ENCODE results near the gene TTC7B.
A peak's percentile ranks its signal among the peaks of the same experiment; 100 is the strongest.

Gene TTC7B

DNA sequence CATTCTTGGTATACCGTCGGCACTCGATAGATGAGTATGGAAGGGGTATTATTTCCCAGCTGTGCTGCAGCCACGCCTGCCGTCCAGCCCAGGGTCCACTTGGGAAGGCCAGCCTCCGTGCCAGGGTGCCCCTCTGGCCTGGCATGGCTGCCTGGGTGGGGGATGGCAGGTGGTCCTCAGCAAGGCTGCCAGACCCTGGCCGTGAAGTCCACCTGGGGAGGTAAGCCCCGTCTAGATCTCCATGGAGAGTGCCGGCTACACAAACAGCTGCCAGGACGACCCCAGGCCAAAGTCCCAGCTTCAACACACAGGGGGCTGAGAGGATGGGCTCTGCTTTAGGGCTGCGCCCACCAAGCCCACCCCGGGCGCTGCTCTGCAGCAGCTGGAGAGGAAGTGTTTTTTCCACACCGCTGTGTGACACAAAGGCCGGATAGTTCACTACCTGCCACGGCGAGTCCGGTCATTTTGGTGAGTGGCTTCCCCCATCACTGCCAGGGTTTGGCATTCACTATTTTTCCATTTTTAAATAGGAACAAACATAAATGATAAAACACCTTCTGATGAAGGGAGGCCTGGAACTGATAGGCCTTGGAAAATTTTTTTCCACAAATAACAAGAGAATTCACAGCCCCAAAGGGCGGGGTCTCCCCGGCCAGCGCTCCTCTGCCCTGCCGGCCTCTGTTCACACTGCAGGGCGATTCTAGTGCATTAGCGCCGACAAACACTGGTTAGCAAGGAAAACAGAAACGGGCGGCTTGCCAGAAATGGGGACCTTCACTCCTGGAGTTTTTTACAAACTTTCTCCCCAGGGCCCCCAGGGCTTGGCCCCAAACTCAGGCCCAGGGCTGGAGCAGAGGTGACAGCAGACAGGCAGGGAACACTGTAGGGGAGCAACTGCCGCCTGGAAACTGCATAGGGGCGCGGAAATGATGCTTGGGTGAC, 257.9 kb downstream of the TTC7B start:
- Histone ChIP-seq H4K5ac (ENCODE audit: low read length) (no peak overlapping the region), H4K8ac (ENCODE audit: low read depth, low read length) (no peak overlapping the region), H3K23ac (ENCODE audit: low read length) (no peak overlapping the region), H3K27ac (ENCODE audit: low read depth, low read length) (no peak overlapping the region), H2AK5ac (ENCODE audit: low read length) (no peak overlapping the region), H3K9ac (ENCODE audit: low read length) (no peak overlapping the region), H3K4me3 (ENCODE audit: low read length) (no peak overlapping the region), H3K56ac (ENCODE audit: low read length) (no peak overlapping the region), H2BK5ac (ENCODE audit: low read length) (no peak overlapping the region), H3K27me3 (ENCODE audit: insufficient read depth, low read length, poor library complexity) (no peaks in the 10 kb centered on the region), H3K4me1 (ENCODE audit: control insufficient read depth, low read depth, low read length) (peaks cover 6% of the 10 kb centered on the region), H3K4ac (ENCODE audit: low read depth, low read length) (no peak overlapping the region), H3K18ac (ENCODE audit: low read length) (no peak overlapping the region), H3K4me2 (ENCODE audit: low read length) (no peak overlapping the region), H3K36me3 (ENCODE audit: control insufficient read depth, insufficient read depth, low read length) (no peaks in the 10 kb centered on the region), H3K79me1 (ENCODE audit: low read length) (no peaks in the 10 kb centered on the region), H2BK15ac (replicated peaks; ENCODE audit: low read depth) (no peak overlapping the region), H2BK120ac (ENCODE audit: low read depth, low read length) (no peak overlapping the region), H3K79me2 (ENCODE audit: control insufficient read depth, insufficient read depth, low read length) (no peaks in the 10 kb centered on the region)
- no CpG with 5 or more reads among the region's 30 CpGs for WGBS (ENCODE audit: extremely low coverage, insufficient coverage, low lambda C conversion rate)
- no peak for DNase-seq

DNA sequence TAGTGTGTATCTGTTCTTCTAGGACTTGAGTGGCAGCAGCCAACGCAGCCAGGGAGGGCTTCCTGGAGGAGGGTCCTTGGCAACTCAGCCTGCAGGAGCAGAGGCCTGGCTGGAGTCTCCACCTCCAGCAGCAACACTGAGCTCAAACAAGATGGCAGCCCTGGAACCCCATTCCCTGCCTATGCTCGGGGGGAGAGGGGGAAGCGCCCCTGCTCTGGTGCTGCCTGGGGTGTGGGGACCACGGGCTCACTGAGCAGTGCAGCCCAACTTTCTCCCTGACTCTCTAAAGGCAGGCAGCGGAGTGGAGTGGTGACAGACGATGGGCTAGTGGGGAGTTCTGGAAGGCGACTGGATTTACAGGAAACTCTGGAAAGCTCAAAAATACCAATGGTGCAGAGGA, 258.7 kb downstream of the TTC7B start:
- H3K18ac ChIP-seq (ENCODE audit: low read length) = no peak overlapping the region
- no peak overlapping the region for H2BK5ac ChIP-seq (ENCODE audit: low read length)
- no peak overlapping the region for H3K27ac ChIP-seq (ENCODE audit: low read depth, low read length)
- H3K4me1 ChIP-seq (ENCODE audit: control insufficient read depth, low read depth, low read length) = peaks cover 6% of the 10 kb centered on the region
- no peak overlapping the region for H3K23ac ChIP-seq (ENCODE audit: low read length)
- no peak overlapping the region for H4K5ac ChIP-seq (ENCODE audit: low read length)
- no peaks in the 10 kb centered on the region for H3K79me1 ChIP-seq (ENCODE audit: low read length)
- no peak overlapping the region for H4K8ac ChIP-seq (ENCODE audit: low read depth, low read length)
- H3K9ac ChIP-seq (ENCODE audit: low read length) = no peak overlapping the region
- no peak for DNase-seq
- no peak overlapping the region for H3K4ac ChIP-seq (ENCODE audit: low read depth, low read length)
- no peak overlapping the region for H3K4me2 ChIP-seq (ENCODE audit: low read length)
- no CpG with 5 or more reads among the region's 7 CpGs for WGBS (ENCODE audit: extremely low coverage, insufficient coverage, low lambda C conversion rate)
- H3K36me3 ChIP-seq (ENCODE audit: control insufficient read depth, insufficient read depth, low read length) = no peaks in the 10 kb centered on the region
- H3K4me3 ChIP-seq (ENCODE audit: low read length) = no peak overlapping the region
- H2AK5ac ChIP-seq (ENCODE audit: low read length) = no peak overlapping the region
- no peak overlapping the region for H2BK120ac ChIP-seq (ENCODE audit: low read depth, low read length)
- no peak overlapping the region for H2BK15ac ChIP-seq (replicated peaks; ENCODE audit: low read depth)
- no peaks in the 10 kb centered on the region for H3K27me3 ChIP-seq (ENCODE audit: insufficient read depth, low read length, poor library complexity)
- no peak overlapping the region for H3K56ac ChIP-seq (ENCODE audit: low read length)
- no peaks in the 10 kb centered on the region for H3K79me2 ChIP-seq (ENCODE audit: control insufficient read depth, insufficient read depth, low read length)

DNA sequence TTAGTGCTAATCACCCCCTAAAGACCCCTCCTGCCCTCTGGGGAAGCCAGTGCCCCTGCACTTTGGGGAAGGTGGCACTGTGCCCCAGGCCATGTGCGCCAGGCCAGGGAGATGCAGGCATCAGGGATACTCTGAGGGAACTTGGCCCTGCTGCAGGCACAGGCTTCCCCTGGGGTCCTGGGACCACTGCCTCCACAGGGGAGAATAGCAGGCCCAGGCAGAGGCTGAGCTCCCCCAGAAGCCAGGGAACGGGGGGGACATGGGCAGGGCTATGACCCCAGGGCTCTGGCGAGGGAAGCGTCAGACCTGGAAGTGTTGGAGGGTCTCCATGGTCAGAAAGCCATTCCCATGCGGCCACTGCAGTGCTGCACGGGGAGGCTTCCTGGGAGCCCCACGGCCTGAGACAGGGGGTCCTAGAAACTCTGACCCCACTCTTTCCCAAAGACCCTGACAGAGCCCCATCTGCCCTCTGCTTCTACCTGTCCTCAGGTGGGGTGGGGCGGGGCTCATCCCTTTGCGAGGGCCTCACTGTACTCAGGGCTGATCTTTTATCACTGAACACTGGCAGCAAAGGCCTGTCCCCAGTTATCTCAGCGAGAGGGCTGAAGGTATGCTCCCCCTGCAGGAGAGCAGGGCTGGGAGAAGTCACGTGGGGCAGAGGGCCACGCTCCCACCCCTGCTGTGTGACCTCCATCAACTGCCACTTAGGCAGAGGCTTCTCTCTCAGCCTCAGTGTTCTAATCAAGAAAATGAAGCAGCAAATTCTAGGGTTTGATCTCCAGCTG, 259.4 kb downstream of the TTC7B start:
- no peaks in the 10 kb centered on the region for H3K27me3 ChIP-seq (ENCODE audit: insufficient read depth, low read length, poor library complexity)
- H3K9ac ChIP-seq (ENCODE audit: low read length) = peak overlapping the region; percentile 25
- no peak for DNase-seq
- no peak overlapping the region for H4K5ac ChIP-seq (ENCODE audit: low read length)
- no peak overlapping the region for H3K23ac ChIP-seq (ENCODE audit: low read length)
- no peak overlapping the region for H2BK5ac ChIP-seq (ENCODE audit: low read length)
- H3K36me3 ChIP-seq (ENCODE audit: control insufficient read depth, insufficient read depth, low read length) = no peaks in the 10 kb centered on the region
- no peak overlapping the region for H3K4me2 ChIP-seq (ENCODE audit: low read length)
- H4K8ac ChIP-seq (ENCODE audit: low read depth, low read length) = no peak overlapping the region
- H3K4me3 ChIP-seq (ENCODE audit: low read length) = no peak overlapping the region
- H2BK15ac ChIP-seq (replicated peaks; ENCODE audit: low read depth) = no peak overlapping the region
- no peaks in the 10 kb centered on the region for H3K79me1 ChIP-seq (ENCODE audit: low read length)
- no peaks in the 10 kb centered on the region for H3K79me2 ChIP-seq (ENCODE audit: control insufficient read depth, insufficient read depth, low read length)
- H3K18ac ChIP-seq (ENCODE audit: low read length) = no peak overlapping the region
- H3K56ac ChIP-seq (ENCODE audit: low read length) = peak overlapping the region; percentile 44
- H3K4me1 ChIP-seq (ENCODE audit: control insufficient read depth, low read depth, low read length) = peaks cover 6% of the 10 kb centered on the region
- no peak overlapping the region for H3K4ac ChIP-seq (ENCODE audit: low read depth, low read length)
- no peak overlapping the region for H3K27ac ChIP-seq (ENCODE audit: low read depth, low read length)
- no CpG with 5 or more reads among the region's 12 CpGs for WGBS (ENCODE audit: extremely low coverage, insufficient coverage, low lambda C conversion rate)
- no peak overlapping the region for H2AK5ac ChIP-seq (ENCODE audit: low read length)
- no peak overlapping the region for H2BK120ac ChIP-seq (ENCODE audit: low read depth, low read length)

DNA sequence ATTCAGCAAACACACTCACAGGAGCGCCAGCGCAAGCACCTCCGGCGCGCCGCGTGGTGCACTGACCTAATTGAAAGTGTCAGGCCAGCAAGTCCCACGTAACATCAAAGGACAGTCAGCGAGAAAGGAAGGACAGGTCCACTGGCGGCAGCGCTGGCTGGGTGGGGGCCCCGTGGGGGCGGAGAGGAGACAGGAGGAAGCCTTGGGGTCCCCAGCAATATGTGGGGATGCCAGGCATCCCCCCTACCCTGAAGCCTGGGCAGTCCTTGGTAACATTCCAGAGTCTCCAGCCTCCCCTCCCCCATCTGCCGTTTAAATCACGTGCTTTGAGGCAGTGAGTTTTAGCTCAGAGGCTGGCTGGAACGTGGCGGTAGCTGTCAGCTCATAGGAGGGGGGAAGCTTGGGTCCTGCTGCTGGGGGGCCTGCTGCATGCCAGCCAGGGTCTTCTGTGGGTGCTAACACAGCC, 260.2 kb downstream of the TTC7B start:
- H3K4me3 ChIP-seq (ENCODE audit: low read length) = no peak overlapping the region

DNA sequence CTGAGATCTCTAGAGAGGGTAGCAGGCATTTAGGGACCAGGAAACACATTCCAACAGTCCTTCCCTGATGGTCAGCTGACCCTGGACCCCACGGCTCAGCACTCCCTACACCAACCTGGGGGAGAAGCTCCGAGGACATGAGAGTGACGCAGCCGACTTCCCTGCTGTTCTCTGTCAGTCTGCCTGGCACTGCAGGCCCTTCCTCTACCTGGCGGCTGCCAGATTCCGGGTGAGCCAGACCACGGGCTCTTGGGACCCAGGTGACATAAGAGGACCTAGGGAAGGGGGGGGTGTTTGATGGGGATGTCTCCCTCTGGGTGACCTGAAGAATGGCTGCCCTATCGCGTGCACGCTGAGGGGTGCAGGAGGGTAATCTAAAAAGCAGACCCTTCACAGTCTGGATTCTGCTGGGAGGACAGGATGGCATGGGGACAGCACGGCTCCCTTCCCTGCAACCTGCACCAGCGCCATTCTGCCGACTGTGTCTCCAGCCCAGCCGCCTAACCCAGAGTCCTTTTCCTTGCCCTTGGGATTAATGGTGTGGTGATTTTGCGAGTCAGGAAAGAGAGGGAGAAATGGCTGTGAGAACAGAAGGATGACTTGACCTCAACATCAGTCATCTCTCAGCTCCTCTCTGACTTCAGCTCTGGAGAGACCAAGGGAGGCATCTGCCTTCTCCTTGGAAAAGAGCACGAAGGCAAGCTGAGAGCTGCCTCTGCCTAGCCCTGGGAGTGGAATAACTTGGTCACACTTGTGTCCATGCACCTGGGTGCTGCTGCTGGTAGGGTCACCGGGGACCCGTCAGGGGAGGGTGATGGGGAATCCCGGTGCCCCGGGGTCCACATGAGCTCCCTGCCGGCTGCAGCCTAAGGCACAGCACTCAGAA, 260.9 kb downstream of the TTC7B start:
- H4K8ac ChIP-seq (ENCODE audit: low read depth, low read length) = no peak overlapping the region
- no peak overlapping the region for H3K23ac ChIP-seq (ENCODE audit: low read length)
- H2BK5ac ChIP-seq (ENCODE audit: low read length) = no peak overlapping the region
- peaks cover 6% of the 10 kb centered on the region for H3K4me1 ChIP-seq (ENCODE audit: control insufficient read depth, low read depth, low read length)
- H3K27me3 ChIP-seq (ENCODE audit: insufficient read depth, low read length, poor library complexity) = no peaks in the 10 kb centered on the region
- H2BK120ac ChIP-seq (ENCODE audit: low read depth, low read length) = no peak overlapping the region
- H3K27ac ChIP-seq (ENCODE audit: low read depth, low read length) = no peak overlapping the region
- no peak overlapping the region for H2AK5ac ChIP-seq (ENCODE audit: low read length)
- no CpG with 5 or more reads among the region's 21 CpGs for WGBS (ENCODE audit: extremely low coverage, insufficient coverage, low lambda C conversion rate)
- no peak for DNase-seq
- H3K4me2 ChIP-seq (ENCODE audit: low read length) = no peak overlapping the region
- no peak overlapping the region for H3K4me3 ChIP-seq (ENCODE audit: low read length)
- no peak overlapping the region for H4K5ac ChIP-seq (ENCODE audit: low read length)
- H2BK15ac ChIP-seq (replicated peaks; ENCODE audit: low read depth) = no peak overlapping the region
- H3K36me3 ChIP-seq (ENCODE audit: control insufficient read depth, insufficient read depth, low read length) = no peaks in the 10 kb centered on the region
- no peak overlapping the region for H3K9ac ChIP-seq (ENCODE audit: low read length)
- H3K18ac ChIP-seq (ENCODE audit: low read length) = no peak overlapping the region
- H3K79me2 ChIP-seq (ENCODE audit: control insufficient read depth, insufficient read depth, low read length) = no peaks in the 10 kb centered on the region
- H3K79me1 ChIP-seq (ENCODE audit: low read length) = no peaks in the 10 kb centered on the region
- no peak overlapping the region for H3K56ac ChIP-seq (ENCODE audit: low read length)
- no peak overlapping the region for H3K4ac ChIP-seq (ENCODE audit: low read depth, low read length)

More for the DNA sequence above, 260.2 kb downstream of the TTC7B start:
- Histone ChIP-seq H2BK15ac (replicated peaks; ENCODE audit: low read depth) (no peak overlapping the region), H2BK5ac (ENCODE audit: low read length) (no peak overlapping the region), H3K9ac (ENCODE audit: low read length) (peak overlapping the region; percentile 25), H3K18ac (ENCODE audit: low read length) (no peak overlapping the region), H2BK120ac (ENCODE audit: low read depth, low read length) (no peak overlapping the region), H3K79me1 (ENCODE audit: low read length) (no peaks in the 10 kb centered on the region), H3K23ac (ENCODE audit: low read length) (no peak overlapping the region), H3K4me1 (ENCODE audit: control insufficient read depth, low read depth, low read length) (peaks cover 6% of the 10 kb centered on the region), H3K4ac (ENCODE audit: low read depth, low read length) (no peak overlapping the region), H4K8ac (ENCODE audit: low read depth, low read length) (no peak overlapping the region), H2AK5ac (ENCODE audit: low read length) (no peak overlapping the region), H3K27ac (ENCODE audit: low read depth, low read length) (no peak overlapping the region), H3K36me3 (ENCODE audit: control insufficient read depth, insufficient read depth, low read length) (no peaks in the 10 kb centered on the region), H3K56ac (ENCODE audit: low read length) (peak overlapping the region; percentile 44), H3K27me3 (ENCODE audit: insufficient read depth, low read length, poor library complexity) (no peaks in the 10 kb centered on the region), H4K5ac (ENCODE audit: low read length) (no peak overlapping the region), H3K4me2 (ENCODE audit: low read length) (no peak overlapping the region), H3K79me2 (ENCODE audit: control insufficient read depth, insufficient read depth, low read length) (no peaks in the 10 kb centered on the region)
- no CpG with 5 or more reads among the region's 17 CpGs for WGBS (ENCODE audit: extremely low coverage, insufficient coverage, low lambda C conversion rate)
- peak; percentile 76 for DNase-seq
